ENCODE data around the gene RPS3.

DNA sequence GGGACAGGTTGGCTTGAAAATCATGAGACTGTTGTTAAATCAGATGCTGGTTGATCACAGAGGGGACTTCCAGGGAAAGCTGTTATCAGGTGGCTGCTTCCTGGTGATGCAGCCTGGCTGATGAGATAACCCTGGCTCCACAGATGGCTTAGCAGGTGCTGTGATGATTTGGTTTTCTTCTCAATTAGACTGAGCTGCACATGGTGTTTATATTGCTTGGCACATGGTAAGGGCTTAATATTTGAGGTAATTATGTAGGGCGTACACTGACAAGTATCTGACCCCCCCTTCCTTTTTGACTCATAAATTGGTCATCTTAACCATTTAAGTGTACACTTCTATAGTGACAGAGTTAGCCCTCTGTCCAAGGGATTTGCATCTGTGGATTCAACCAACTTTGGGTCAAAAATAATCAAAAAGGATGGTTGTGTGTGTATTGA is 7.0 kb downstream of the RPS3 start:
- no peak for TF ChIP-seq CTCF (tag by site-specific recombination; IDR thresholded peaks at IDR 0.05)
- TF ChIP-seq, protein P1, sequence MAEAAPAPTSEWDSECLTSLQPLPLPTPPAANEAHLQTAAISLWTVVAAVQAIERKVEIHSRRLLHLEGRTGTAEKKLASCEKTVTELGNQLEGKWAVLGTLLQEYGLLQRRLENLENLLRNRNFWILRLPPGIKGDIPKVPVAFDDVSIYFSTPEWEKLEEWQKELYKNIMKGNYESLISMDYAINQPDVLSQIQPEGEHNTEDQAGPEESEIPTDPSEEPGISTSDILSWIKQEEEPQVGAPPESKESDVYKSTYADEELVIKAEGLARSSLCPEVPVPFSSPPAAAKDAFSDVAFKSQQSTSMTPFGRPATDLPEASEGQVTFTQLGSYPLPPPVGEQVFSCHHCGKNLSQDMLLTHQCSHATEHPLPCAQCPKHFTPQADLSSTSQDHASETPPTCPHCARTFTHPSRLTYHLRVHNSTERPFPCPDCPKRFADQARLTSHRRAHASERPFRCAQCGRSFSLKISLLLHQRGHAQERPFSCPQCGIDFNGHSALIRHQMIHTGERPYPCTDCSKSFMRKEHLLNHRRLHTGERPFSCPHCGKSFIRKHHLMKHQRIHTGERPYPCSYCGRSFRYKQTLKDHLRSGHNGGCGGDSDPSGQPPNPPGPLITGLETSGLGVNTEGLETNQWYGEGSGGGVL (tag by site-specific recombination; IDR thresholded peaks at IDR 0.05), result no peak
- no peak for TF ChIP-seq ZNF501 (tag by site-specific recombination; IDR thresholded peaks at IDR 0.05)
- TF ChIP-seq, protein P2, sequence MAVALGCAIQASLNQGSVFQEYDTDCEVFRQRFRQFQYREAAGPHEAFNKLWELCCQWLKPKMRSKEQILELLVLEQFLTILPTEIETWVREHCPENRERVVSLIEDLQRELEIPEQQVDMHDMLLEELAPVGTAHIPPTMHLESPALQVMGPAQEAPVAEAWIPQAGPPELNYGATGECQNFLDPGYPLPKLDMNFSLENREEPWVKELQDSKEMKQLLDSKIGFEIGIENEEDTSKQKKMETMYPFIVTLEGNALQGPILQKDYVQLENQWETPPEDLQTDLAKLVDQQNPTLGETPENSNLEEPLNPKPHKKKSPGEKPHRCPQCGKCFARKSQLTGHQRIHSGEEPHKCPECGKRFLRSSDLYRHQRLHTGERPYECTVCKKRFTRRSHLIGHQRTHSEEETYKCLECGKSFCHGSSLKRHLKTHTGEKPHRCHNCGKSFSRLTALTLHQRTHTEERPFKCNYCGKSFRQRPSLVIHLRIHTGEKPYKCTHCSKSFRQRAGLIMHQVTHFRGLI (tag by site-specific recombination; IDR thresholded peaks at IDR 0.05), result no peak
- no peak for TF ChIP-seq ZNF311 (tag by site-specific recombination; IDR thresholded peaks at IDR 0.05; ENCODE audit: borderline replicate concordance)
- TF ChIP-seq MYNN (tag by site-specific recombination; IDR thresholded peaks at IDR 0.05; ENCODE audit: borderline replicate concordance), result no peak
- no peak for TF ChIP-seq ZNF677 (tag by site-specific recombination; IDR thresholded peaks at IDR 0.05)
- TF ChIP-seq, protein P3, sequence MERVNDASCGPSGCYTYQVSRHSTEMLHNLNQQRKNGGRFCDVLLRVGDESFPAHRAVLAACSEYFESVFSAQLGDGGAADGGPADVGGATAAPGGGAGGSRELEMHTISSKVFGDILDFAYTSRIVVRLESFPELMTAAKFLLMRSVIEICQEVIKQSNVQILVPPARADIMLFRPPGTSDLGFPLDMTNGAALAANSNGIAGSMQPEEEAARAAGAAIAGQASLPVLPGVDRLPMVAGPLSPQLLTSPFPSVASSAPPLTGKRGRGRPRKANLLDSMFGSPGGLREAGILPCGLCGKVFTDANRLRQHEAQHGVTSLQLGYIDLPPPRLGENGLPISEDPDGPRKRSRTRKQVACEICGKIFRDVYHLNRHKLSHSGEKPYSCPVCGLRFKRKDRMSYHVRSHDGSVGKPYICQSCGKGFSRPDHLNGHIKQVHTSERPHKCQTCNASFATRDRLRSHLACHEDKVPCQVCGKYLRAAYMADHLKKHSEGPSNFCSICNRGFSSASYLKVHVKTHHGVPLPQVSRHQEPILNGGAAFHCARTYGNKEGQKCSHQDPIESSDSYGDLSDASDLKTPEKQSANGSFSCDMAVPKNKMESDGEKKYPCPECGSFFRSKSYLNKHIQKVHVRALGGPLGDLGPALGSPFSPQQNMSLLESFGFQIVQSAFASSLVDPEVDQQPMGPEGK (tag by site-specific recombination; IDR thresholded peaks at IDR 0.05), result no peak
- no peak for TF ChIP-seq ZSCAN4 (tag by site-specific recombination; IDR thresholded peaks at IDR 0.05)
- no peak for TF ChIP-seq ZBTB11 (tag by site-specific recombination; conservative IDR thresholded peaks at IDR 0.05; ENCODE audit: low read depth)
- TF ChIP-seq, protein P4, sequence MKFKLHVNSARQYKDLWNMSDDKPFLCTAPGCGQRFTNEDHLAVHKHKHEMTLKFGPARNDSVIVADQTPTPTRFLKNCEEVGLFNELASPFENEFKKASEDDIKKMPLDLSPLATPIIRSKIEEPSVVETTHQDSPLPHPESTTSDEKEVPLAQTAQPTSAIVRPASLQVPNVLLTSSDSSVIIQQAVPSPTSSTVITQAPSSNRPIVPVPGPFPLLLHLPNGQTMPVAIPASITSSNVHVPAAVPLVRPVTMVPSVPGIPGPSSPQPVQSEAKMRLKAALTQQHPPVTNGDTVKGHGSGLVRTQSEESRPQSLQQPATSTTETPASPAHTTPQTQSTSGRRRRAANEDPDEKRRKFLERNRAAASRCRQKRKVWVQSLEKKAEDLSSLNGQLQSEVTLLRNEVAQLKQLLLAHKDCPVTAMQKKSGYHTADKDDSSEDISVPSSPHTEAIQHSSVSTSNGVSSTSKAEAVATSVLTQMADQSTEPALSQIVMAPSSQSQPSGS (tag by site-specific recombination; IDR thresholded peaks at IDR 0.05; ENCODE audit: low read depth), result no peak
- TF ChIP-seq ZNF423 (tag by site-specific recombination; IDR thresholded peaks at IDR 0.05), result no peak

Measured in HEK293 (cell line).